ENCODE data around the gene TTBK2.

DNA sequence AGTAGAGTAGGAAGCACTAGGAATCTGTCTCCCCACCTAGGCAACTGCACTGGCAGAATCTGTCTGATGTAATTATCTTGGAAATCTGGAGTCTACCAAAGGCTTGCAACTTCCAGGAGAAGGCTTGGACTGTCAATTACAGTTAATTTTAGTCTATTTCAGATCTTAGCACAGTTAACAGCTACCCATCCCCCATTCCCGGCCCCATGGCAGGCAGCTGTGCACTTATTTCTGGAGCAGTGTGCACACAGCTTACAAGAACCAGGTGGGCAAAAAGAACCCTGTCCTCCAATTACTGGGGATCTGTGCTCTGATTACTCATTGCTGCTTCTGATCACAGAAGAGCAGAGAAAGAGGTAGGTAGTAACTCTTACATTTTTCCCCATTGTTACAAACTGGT lies 171.3 kb downstream of the TTBK2 start:
- TF ChIP-seq, protein P1, sequence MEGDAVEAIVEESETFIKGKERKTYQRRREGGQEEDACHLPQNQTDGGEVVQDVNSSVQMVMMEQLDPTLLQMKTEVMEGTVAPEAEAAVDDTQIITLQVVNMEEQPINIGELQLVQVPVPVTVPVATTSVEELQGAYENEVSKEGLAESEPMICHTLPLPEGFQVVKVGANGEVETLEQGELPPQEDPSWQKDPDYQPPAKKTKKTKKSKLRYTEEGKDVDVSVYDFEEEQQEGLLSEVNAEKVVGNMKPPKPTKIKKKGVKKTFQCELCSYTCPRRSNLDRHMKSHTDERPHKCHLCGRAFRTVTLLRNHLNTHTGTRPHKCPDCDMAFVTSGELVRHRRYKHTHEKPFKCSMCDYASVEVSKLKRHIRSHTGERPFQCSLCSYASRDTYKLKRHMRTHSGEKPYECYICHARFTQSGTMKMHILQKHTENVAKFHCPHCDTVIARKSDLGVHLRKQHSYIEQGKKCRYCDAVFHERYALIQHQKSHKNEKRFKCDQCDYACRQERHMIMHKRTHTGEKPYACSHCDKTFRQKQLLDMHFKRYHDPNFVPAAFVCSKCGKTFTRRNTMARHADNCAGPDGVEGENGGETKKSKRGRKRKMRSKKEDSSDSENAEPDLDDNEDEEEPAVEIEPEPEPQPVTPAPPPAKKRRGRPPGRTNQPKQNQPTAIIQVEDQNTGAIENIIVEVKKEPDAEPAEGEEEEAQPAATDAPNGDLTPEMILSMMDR (IDR thresholded peaks at IDR 0.05), result no peak
- TF ChIP-seq ZFX (IDR thresholded peaks at IDR 0.05; ENCODE audit: borderline replicate concordance), result no peak

Measured in 22Rv1 (cell line).